ENCODE results near the gene BMPR1B.

BMPR1B gene

GRCh38 chr4:94763005-94763404, 5.2 kb downstream of the BMPR1B start:
- DNase-seq (ENCODE audit: low read depth in 2 of 3, low spot score in 1 of 3) = no peak

GRCh38 chr4:94763500-94763899, 5.7 kb downstream of the BMPR1B start:
- no peak for DNase-seq (ENCODE audit: low read depth in 2 of 3, low spot score in 1 of 3)

GRCh38 chr4:94764069-94764468, 6.3 kb downstream of the BMPR1B start:
- DNase-seq (ENCODE audit: low read depth in 2 of 3, low spot score in 1 of 3) = no peak

GRCh38 chr4:94765174-94765573, 7.4 kb downstream of the BMPR1B start:
- DNase-seq (ENCODE audit: low read depth in 2 of 3, low spot score in 1 of 3) = no peak

- no peak for DNase-seq (ENCODE audit: low read depth in 2 of 3, low spot score in 1 of 3)
Measured at GRCh38 chr4:94765648-94766047, 7.9 kb downstream of the BMPR1B start.

- no peak for DNase-seq (ENCODE audit: low read depth in 2 of 3, low spot score in 1 of 3)
Measured at GRCh38 chr4:94766856-94767255, 9.1 kb downstream of the BMPR1B start.

GRCh38 chr4:94767446-94767845, 9.7 kb downstream of the BMPR1B start:
- no peak for DNase-seq (ENCODE audit: low read depth in 2 of 3, low spot score in 1 of 3)

- DNase-seq (ENCODE audit: low read depth in 2 of 3, low spot score in 1 of 3) = no peak
Measured at GRCh38 chr4:94782707-94783106, 25.0 kb downstream of the BMPR1B start.

- DNase-seq (ENCODE audit: low read depth in 2 of 3, low spot score in 1 of 3) = no peak
Measured at GRCh38 chr4:94791701-94792100, 33.9 kb downstream of the BMPR1B start.

- DNase-seq (ENCODE audit: low read depth in 2 of 3, low spot score in 1 of 3) = no peak
Measured at GRCh38 chr4:94798808-94799207, 41.1 kb downstream of the BMPR1B start.

GRCh38 chr4:94801016-94801415, 43.3 kb downstream of the BMPR1B start:
- DNase-seq (ENCODE audit: low read depth in 2 of 3, low spot score in 1 of 3) = no peak

GRCh38 chr4:94802091-94802490, 44.3 kb downstream of the BMPR1B start:
- no peak for DNase-seq (ENCODE audit: low read depth in 2 of 3, low spot score in 1 of 3)

GRCh38 chr4:94803181-94803580, 45.4 kb downstream of the BMPR1B start:
- DNase-seq (ENCODE audit: low read depth in 2 of 3, low spot score in 1 of 3) = no peak

GRCh38 chr4:94804650-94805049, 46.9 kb downstream of the BMPR1B start:
- no peak for DNase-seq (ENCODE audit: low read depth in 2 of 3, low spot score in 1 of 3)

GRCh38 chr4:94806376-94806775, 48.6 kb downstream of the BMPR1B start:
- no peak for DNase-seq (ENCODE audit: low read depth in 2 of 3, low spot score in 1 of 3)

GRCh38 chr4:94811643-94812042, 53.9 kb downstream of the BMPR1B start:
- no peak for DNase-seq (ENCODE audit: low read depth in 2 of 3, low spot score in 1 of 3)

GRCh38 chr4:94813221-94813620, 55.5 kb downstream of the BMPR1B start:
- DNase-seq (ENCODE audit: low read depth in 2 of 3, low spot score in 1 of 3) = no peak

GRCh38 chr4:94814237-94814636, 56.5 kb downstream of the BMPR1B start:
- DNase-seq (ENCODE audit: low read depth in 2 of 3, low spot score in 1 of 3) = no peak

GRCh38 chr4:94819371-94820168, 61.8 kb downstream of the BMPR1B start:
- DNase-seq (ENCODE audit: low read depth in 2 of 3, low spot score in 1 of 3) = no peak

- no peak for DNase-seq (ENCODE audit: low read depth in 2 of 3, low spot score in 1 of 3)
Measured at GRCh38 chr4:94826206-94826605, 68.5 kb downstream of the BMPR1B start.

GRCh38 chr4:94827481-94828110, 69.8 kb downstream of the BMPR1B start:
- DNase-seq (ENCODE audit: low read depth in 2 of 3, low spot score in 1 of 3) = no peak

GRCh38 chr4:94828882-94829281, 71.1 kb downstream of the BMPR1B start:
- DNase-seq (ENCODE audit: low read depth in 2 of 3, low spot score in 1 of 3) = no peak

- no peak for DNase-seq (ENCODE audit: low read depth in 2 of 3, low spot score in 1 of 3)
Measured at GRCh38 chr4:94831607-94832006, 73.9 kb downstream of the BMPR1B start.

All from stimulated activated CD4-positive, alpha-beta T cell treated with anti-CD3 and anti-CD28 coated beads, Interleukin-12 subunit alpha, Interleukin-12 subunit beta, amount 100 ng/mL, for 48 hours (primary cell).